Measurements from ENCODE around the gene ZHX3.

DNA sequence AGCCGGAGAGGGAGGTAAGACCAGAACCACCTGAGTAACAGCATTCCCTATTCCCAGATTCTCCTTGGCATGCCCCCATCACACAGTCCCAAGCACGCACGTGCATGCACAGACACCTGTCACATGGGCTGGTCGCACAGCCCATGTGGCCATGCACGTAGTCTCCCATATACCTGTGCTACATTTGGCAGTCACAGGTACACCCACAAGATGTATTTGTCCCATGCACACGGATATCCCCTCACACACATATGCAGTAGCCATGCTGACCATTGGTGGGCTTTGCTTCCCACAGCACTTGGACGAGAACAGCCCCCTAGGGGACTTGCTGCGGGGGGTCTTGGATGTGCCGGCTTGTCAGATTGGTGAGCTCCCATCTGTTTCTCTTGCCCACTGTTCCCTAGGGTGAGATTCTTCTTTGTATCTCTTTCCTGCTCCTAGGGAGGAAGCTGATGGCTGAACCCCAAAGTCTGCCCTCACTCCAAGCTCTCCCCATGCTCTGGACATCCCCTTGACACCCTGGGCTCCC is 148.3 kb downstream of the ZHX3 start:
- TF ChIP-seq, protein P1, sequence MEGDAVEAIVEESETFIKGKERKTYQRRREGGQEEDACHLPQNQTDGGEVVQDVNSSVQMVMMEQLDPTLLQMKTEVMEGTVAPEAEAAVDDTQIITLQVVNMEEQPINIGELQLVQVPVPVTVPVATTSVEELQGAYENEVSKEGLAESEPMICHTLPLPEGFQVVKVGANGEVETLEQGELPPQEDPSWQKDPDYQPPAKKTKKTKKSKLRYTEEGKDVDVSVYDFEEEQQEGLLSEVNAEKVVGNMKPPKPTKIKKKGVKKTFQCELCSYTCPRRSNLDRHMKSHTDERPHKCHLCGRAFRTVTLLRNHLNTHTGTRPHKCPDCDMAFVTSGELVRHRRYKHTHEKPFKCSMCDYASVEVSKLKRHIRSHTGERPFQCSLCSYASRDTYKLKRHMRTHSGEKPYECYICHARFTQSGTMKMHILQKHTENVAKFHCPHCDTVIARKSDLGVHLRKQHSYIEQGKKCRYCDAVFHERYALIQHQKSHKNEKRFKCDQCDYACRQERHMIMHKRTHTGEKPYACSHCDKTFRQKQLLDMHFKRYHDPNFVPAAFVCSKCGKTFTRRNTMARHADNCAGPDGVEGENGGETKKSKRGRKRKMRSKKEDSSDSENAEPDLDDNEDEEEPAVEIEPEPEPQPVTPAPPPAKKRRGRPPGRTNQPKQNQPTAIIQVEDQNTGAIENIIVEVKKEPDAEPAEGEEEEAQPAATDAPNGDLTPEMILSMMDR (IDR thresholded peaks at IDR 0.05 in 4 of 5, conservative IDR thresholded peaks at IDR 0.05 in 1 of 5): no peak
- TF ChIP-seq POLR2A (IDR thresholded peaks at IDR 0.05): no peak
